ENCODE measurements around the gene NIP7.

The NIP7 gene

GRCh38 chr16:69319381-69319780 lies 20.2 kb upstream of the NIP7 start:
- DNase-seq = no peak

- DNase-seq = no peak
Measured at GRCh38 chr16:69319826-69320739, 19.5 kb upstream of the NIP7 start.

- DNase-seq = no peak
Measured at GRCh38 chr16:69320740-69321073, 18.9 kb upstream of the NIP7 start.

- no peak for DNase-seq
Measured at GRCh38 chr16:69321080-69321479, 18.5 kb upstream of the NIP7 start.

GRCh38 chr16:69322343-69322742 lies 17.2 kb upstream of the NIP7 start:
- no peak for DNase-seq

- DNase-seq = no peak
Measured at GRCh38 chr16:69323415-69323814, 16.2 kb upstream of the NIP7 start.

GRCh38 chr16:69324013-69324531 lies 15.5 kb upstream of the NIP7 start:
- DNase-seq = no peak

- no peak for DNase-seq
Measured at GRCh38 chr16:69324585-69325253, 14.9 kb upstream of the NIP7 start.

- DNase-seq = no peak
Measured at GRCh38 chr16:69325784-69326171, 13.8 kb upstream of the NIP7 start.

- no peak for DNase-seq
Measured at GRCh38 chr16:69326172-69326873, 13.2 kb upstream of the NIP7 start.

- no peak for DNase-seq
Measured at GRCh38 chr16:69327585-69328310, 11.8 kb upstream of the NIP7 start.

- DNase-seq = no peak
Measured at GRCh38 chr16:69328854-69329316, 10.7 kb upstream of the NIP7 start.

GRCh38 chr16:69329369-69330285 lies 9.9 kb upstream of the NIP7 start:
- DNase-seq = no peak

GRCh38 chr16:69330286-69331109 lies 9.1 kb upstream of the NIP7 start, which contains the start of gene PDF:
Gene PDF, minus strand, starts transcription at chr16:69330588. Its CDS starts 18 bp downstream, at chr16:69330570.
- peak; percentile 79 for DNase-seq

- no peak for DNase-seq
Measured at GRCh38 chr16:69334696-69335095, 4.9 kb upstream of the NIP7 start.

GRCh38 chr16:69338557-69339288 lies 849 bp upstream of the NIP7 start:
- no peak for DNase-seq

- DNase-seq = no peak
Measured at GRCh38 chr16:69340095-69340644, 598 bp downstream of the NIP7 start.

GRCh38 chr16:69344171-69344570 lies 4.6 kb downstream of the NIP7 start:
- DNase-seq = no peak

- no peak for DNase-seq
Measured at GRCh38 chr16:69345923-69346322, 6.4 kb downstream of the NIP7 start.

Data from T1000 (cell line).